BJ (cell line): Measurements from ENCODE around the gene DGKG. TPM values are rescaled to one million over a fixed set of nuclear protein-coding genes. Genes with fewer than 3 reads are reported as not detected.

ENCODE experiments used
- CTCF ChIA-PET: fragments of 350-600 bp; formaldehyde crosslinking; extraction: SDS; loops from one replicate; lab custom pipeline; 2021; ENCODE audit warnings: antibody characterized with exemption, inconsistent platforms; lab: Yijun Ruan, JAX
- POLR2A ChIA-PET: fragments of 300-600 bp; sonication (Branson Sonifier 250); formaldehyde crosslinking; extraction: SDS; loops from one replicate; lab custom pipeline; 2021; ENCODE audit warnings: antibody characterized with exemption; lab: Charles Lee
- DNase-seq: peaks from one replicate; pipeline ENCODE4 v3.0.0-alpha.2; 2011; ENCODE audit warnings: low read depth
- H3K27me3 ChIP-seq: 2 replicates; pipeline ENCODE4 v1.6.0; 2011; ENCODE audit warnings: low read length; ENCODE audit not compliant: control insufficient read depth, insufficient read depth
- H3K36me3 ChIP-seq: 2 replicates; pipeline ENCODE4 v1.5.1; 2011; ENCODE audit warnings: low read length; ENCODE audit not compliant: control insufficient read depth, insufficient read depth
- H3K4me3 ChIP-seq: 2 replicates; pipeline ENCODE4 v1.5.1; 2011; ENCODE audit warnings: low read depth, mild to moderate bottlenecking, control low read depth, low read length
- polyA minus RNA-seq: library from RNA; depleted of rRNA, polyadenylated mRNA; stranded (reverse); fragments of >200 nt; gene quantifications from 2 replicates; pipeline ENCODE4 v1.2.3, GENCODE V29; 2011; rRNA and poly(A)+ RNA removed
- polyA plus RNA-seq: library from polyadenylated mRNA; depleted of rRNA; stranded (reverse); fragments of >200 nt; gene quantifications from 2 replicates; pipeline ENCODE4 v1.2.3, GENCODE V29; 2011; rRNA removed
- TF ChIP-seq, protein P1 (sequence below): IDR thresholded peaks from 2 replicates; pipeline ENCODE4 v1.5.1; 2011; ENCODE audit warnings: low read depth, mild to moderate bottlenecking, control low read depth, inconsistent platforms, low read length, moderate library complexity; ENCODE audit not compliant: insufficient read depth

Gene DGKG
- polyA plus RNA-seq (not detected in 2 replicates), polyA minus RNA-seq (not detected in 2 replicates)

DNA sequence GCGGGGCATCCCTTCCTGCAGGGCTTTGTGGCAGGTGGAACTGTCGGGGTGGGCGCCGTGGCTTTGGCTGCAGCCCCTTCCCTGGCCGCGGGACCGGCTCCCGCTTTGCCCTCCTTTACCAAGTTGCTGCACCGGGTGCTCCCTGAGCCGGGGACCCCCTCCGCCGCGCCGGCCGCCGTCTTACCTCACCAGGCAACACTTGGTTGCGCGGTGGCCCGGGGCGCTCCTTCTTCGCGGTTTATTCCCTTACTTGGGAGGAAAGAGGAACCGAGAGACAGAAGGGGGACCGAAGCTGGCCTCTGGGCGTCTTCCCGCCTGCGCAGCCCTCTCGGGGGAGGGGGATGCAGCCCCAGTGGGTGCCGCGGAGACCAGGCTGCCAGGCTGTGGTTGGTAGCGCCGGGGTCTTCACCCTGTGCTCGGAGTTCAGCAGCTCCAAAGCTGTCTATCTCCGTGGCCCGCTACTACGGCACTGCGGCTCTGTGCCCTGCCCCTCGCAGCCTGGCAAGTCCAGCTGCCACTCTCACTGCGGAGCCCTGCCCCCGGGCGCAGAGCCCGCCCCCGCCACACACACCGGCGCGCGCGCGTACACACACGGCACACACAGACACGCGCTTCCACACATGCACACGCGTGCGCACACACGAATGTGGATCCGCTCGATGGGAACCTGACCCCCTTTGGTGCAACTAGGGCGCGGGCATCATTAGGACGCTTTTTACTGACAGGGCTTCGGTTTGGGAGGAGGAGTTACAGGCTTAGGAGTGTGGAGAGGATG lies at the start of gene DGKG:
TSS of gene DGKG (minus strand) at position 473 of the 775 bp plus-strand sequence. CDS start 41,775 bp downstream, outside the sequence.
- H3K27me3 ChIP-seq, result peaks cover 34% of the 10 kb centered on the region
- CTCF ChIA-PET, result no interaction called here
- no peaks in the 10 kb centered on the region for H3K36me3 ChIP-seq
- peak within 1 kb of the TSS; percentile 8; the same call in 1 of the 2 replicates for H3K4me3 ChIP-seq
- TF ChIP-seq, protein P1, sequence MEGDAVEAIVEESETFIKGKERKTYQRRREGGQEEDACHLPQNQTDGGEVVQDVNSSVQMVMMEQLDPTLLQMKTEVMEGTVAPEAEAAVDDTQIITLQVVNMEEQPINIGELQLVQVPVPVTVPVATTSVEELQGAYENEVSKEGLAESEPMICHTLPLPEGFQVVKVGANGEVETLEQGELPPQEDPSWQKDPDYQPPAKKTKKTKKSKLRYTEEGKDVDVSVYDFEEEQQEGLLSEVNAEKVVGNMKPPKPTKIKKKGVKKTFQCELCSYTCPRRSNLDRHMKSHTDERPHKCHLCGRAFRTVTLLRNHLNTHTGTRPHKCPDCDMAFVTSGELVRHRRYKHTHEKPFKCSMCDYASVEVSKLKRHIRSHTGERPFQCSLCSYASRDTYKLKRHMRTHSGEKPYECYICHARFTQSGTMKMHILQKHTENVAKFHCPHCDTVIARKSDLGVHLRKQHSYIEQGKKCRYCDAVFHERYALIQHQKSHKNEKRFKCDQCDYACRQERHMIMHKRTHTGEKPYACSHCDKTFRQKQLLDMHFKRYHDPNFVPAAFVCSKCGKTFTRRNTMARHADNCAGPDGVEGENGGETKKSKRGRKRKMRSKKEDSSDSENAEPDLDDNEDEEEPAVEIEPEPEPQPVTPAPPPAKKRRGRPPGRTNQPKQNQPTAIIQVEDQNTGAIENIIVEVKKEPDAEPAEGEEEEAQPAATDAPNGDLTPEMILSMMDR, result no peak
- DNase-seq, result no peak
- POLR2A ChIA-PET, result no interaction called here

DNA sequence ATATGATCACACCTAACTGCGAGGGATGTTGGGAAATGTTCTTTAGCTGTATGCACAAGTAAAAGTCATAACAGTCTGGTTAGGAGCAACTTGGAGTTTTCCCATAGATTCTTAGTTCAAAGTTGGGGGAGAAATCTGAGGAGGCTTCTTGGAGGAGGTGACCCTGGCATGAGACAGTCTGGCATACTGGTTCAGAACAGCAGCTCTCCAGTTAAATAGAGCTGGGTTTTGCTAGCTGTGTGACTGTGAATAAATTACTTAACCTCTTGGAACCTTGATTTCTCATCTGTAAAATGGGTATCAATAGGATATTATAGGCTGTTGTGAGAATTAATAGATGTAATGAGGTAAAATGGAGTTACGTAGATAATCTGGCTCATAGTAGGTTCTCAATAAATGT lies 49.1 kb upstream of the DGKG start:
- H3K4me3 ChIP-seq, result no peak overlapping the region
- CTCF ChIA-PET, result interaction anchor here (0.9 to 2.1 kb wide), 2 partner anchors 10 to 14 kb away, joined by 3 to 5 read pairs; no protein-coding TSS in a partner anchor
- peaks cover 13% of the 10 kb centered on the region for H3K27me3 ChIP-seq
- H3K36me3 ChIP-seq, result no peaks in the 10 kb centered on the region
- POLR2A ChIA-PET, result no interaction called here
- DNase-seq, result no peak
- TF ChIP-seq, protein P1, result no peak

DNA sequence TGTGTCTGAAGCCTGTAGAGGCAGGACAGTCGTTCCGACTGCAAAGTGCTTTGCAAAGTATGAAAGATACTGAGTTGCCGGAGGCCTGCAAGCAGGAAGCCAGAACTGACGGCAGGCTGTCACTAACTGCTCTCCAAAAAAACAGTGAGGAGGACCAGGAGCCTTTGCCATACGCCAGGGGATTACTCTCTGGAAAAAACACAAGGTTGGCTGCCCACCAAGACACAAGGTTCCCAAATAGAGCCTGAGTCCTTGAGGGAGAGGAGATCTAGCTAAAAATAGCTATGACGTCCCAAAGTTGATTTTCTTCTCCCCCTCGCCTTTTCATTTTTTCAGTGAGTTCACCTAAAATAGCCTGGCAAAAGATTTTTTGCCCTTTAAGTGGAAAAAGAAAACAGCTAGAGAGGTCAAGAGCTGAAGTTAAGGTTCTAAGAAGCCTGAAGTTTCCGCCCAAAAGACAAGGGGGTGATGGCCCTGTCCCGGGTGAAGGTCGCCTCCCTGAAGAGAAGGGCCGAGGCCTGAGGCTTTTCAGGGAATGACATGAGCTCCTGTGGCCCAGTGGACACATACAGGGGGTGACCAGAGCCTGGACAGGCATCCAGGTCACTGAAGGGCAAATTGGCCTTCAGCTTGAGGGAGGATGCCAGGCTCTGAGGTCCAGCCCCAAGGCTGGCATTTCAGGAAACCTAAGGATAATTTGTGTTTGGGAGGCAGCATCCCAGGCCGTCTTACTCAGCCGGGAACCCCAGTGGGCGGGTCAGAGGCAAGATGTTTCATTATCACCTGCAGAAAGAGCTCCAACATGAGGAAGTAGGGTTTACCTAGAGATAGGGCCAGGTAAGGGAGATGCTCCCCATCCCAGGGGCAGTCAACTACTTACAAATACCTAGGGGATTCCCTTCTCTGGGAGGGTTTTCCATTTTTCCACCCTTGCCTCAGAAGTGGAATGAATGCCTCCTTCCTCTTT lies 44.9 kb upstream of the DGKG start:
- Histone ChIP-seq H3K27me3 (peaks cover 12% of the 10 kb centered on the region), H3K4me3 (no peak overlapping the region), H3K36me3 (no peaks in the 10 kb centered on the region)
- POLR2A ChIA-PET, result no interaction called here
- DNase-seq, result no peak
- TF ChIP-seq, protein P1, result no peak
- CTCF ChIA-PET, result no interaction called here

DNA sequence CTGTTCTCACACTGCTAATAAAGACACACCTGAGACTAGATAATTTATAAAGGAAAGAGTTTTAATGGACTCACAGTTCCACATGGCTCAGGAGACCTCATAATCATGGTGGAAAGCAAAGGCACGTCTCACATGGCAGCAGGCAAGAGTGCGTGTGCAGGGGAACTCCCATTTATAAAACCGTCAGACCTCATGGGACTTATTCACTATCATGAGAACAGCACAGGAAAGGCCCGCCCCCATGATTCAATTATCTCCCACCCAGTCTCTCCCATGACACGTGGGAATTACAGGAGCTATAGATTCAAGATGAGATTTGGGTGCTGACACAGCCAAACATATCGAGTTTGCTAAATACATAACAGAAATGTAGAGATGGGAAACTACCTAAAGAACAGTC lies 39.5 kb upstream of the DGKG start:
- no peak for DNase-seq
- TF ChIP-seq, protein P1, result no peak
- H3K4me3 ChIP-seq, result no peak overlapping the region
- ChIA-PET CTCF (interaction anchor here (1.0 kb wide), 1 partner anchor 10 kb away, joined by 3 read pairs; no protein-coding TSS in a partner anchor), POLR2A (no interaction called here)
- peaks cover 5% of the 10 kb centered on the region; the same call in 1 of the 2 replicates for H3K27me3 ChIP-seq
- no peaks in the 10 kb centered on the region for H3K36me3 ChIP-seq

DNA sequence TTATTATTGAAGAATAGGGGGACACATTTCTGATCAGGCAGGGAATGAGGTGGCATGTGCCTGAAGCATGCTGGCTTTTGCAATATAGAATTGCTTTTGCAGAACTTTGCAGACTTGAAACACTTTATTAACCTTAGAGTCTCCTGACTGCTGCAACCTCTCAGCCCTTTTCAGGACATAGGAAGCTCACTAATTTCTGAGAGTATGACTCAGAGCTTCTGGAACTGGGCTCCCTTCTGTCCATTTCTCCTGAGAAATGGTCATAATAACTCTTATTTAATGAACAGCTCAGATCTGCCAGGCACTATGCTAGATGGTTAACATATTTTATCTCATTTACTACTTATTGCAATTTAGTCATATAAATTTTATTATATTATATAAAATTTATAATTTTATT lies 38.6 kb upstream of the DGKG start:
- TF ChIP-seq, protein P1, result no peak
- DNase-seq, result no peak

More for the DNA sequence above, 38.6 kb upstream of the DGKG start:
- Histone ChIP-seq H3K36me3 (no peaks in the 10 kb centered on the region), H3K4me3 (no peak overlapping the region), H3K27me3 (peaks cover 5% of the 10 kb centered on the region; the same call in 1 of the 2 replicates)
- POLR2A ChIA-PET, result no interaction called here
- CTCF ChIA-PET, result no interaction called here
